Measurements from ENCODE around the gene ITGB7. TPM values are rescaled to one million over a fixed set of nuclear protein-coding genes. Genes with fewer than 3 reads are reported as not detected.

ITGB7 gene
- total RNA-seq, 2 donors from 2014 or later = 183 to 187 TPM

DNA sequence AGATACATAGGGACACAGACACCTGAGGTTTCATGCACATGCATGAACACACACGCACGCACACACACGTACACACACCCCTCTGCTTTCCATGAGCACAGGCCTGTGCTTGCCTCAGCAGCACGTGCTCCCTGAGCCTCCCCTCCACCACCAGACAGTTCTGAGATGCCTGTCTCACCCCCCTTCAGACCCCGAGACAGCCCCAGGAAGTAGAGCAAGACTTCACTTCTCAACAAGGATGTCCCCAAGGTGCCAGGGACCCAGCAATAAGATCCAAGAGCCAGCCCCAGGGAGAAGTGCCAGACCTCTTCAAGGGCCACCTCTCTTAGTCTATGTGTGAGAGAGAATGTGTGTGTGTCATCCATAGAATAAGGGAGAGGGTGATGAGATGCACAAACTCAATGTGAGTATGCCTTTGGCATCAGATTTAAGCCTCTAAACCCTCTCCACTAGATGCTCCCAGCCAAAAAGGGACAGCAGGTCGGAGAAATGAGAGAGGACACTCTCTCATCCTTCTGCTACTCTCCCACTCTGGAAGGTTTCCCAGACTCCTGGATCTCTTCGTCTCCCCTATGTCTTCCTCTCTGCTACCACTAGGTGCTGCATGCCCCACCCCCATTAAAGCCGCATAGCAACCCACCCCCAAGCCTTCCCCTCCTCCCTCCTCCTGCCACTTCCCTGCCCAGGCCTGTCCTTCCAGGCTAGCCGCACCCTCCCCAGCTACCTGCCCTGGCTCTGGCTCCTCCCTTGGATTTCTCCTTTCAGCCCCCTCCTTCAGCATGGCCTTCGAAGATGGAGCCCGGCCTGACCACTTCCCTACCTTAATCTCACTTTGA is 17.2 kb upstream of the ITGB7 start:
- H3K27me3 Mint-ChIP-seq = no peaks in the 10 kb centered on the region
- ATAC-seq (replicated peaks) = no peak
- peak overlapping the region; percentile 98 for H3K4me3 Mint-ChIP-seq
- H3K36me3 Mint-ChIP-seq (ENCODE audit: low read depth) = peaks cover 25% of the 10 kb centered on the region
- H3K27ac Mint-ChIP-seq = peak overlapping the region; percentile 56
- H3K9me3 Mint-ChIP-seq = no peaks in the 10 kb centered on the region
- peaks cover 51% of the 10 kb centered on the region for H3K4me1 Mint-ChIP-seq

GRCh38 chr12:53223389-53224060 is 16.5 kb upstream of the ITGB7 start:
- H3K27ac Mint-ChIP-seq = peak overlapping the region; percentile 56
- no peaks in the 10 kb centered on the region for H3K9me3 Mint-ChIP-seq
- peak overlapping the region; percentile 98 for H3K4me3 Mint-ChIP-seq
- no peak for ATAC-seq (replicated peaks)
- H3K27me3 Mint-ChIP-seq = no peaks in the 10 kb centered on the region
- peaks cover 27% of the 10 kb centered on the region for H3K36me3 Mint-ChIP-seq (ENCODE audit: low read depth)
- H3K4me1 Mint-ChIP-seq = peaks cover 50% of the 10 kb centered on the region

- Mint-ChIP-seq H3K27ac (no peak overlapping the region), H3K36me3 (ENCODE audit: low read depth) (peaks cover 26% of the 10 kb centered on the region), H3K4me1 (peaks cover 51% of the 10 kb centered on the region), H3K27me3 (no peaks in the 10 kb centered on the region), H3K4me3 (peak overlapping the region; percentile 98), H3K9me3 (no peaks in the 10 kb centered on the region)
- ATAC-seq (replicated peaks) = no peak
Measured at GRCh38 chr12:53222806-53223261, 15.8 kb upstream of the ITGB7 start.

- ATAC-seq (replicated peaks) = no peak
- no peaks in the 10 kb centered on the region for H3K27me3 Mint-ChIP-seq
- H3K4me1 Mint-ChIP-seq = peaks cover 50% of the 10 kb centered on the region
- H3K9me3 Mint-ChIP-seq = no peaks in the 10 kb centered on the region
- peak overlapping the region; percentile 61 for H3K27ac Mint-ChIP-seq
- H3K36me3 Mint-ChIP-seq (ENCODE audit: low read depth) = peaks cover 25% of the 10 kb centered on the region
- peak overlapping the region; percentile 98 for H3K4me3 Mint-ChIP-seq
Measured at GRCh38 chr12:53222170-53222721, 15.2 kb upstream of the ITGB7 start.

GRCh38 chr12:53221203-53222080 is 14.4 kb upstream of the ITGB7 start:
- no peaks in the 10 kb centered on the region for H3K27me3 Mint-ChIP-seq
- H3K27ac Mint-ChIP-seq = peak overlapping the region; percentile 87
- peak; percentile 13 for ATAC-seq (replicated peaks)
- H3K4me1 Mint-ChIP-seq = peaks cover 53% of the 10 kb centered on the region
- peak overlapping the region; percentile 98 for H3K4me3 Mint-ChIP-seq
- peaks cover 23% of the 10 kb centered on the region for H3K36me3 Mint-ChIP-seq (ENCODE audit: low read depth)
- no peaks in the 10 kb centered on the region for H3K9me3 Mint-ChIP-seq

DNA sequence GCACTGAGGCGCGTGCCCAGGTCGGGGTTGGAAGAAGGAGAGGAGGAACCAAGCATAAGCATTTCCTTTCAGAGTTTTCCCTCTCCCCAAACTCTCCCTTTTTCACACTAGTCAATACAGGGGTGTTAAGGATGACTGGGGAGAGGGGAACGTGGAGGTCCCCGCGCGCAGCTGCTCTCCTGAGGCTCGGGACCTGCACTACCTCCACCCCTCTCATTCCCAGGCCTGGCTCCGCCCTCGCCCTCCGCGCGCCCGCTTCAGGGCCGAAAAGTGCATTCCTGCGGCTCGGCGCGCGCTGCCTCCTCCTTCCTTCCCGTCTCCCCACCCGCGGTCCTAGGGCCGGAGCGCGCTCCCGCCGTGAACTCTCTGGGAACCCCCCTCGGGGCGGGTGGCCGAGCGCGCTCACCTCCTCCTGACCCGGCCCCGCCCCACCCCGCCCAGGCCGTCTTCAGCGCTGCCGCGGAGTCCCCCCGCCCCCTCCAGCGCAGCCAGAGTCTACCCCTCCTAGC is 13.7 kb upstream of the ITGB7 start:
- peak overlapping the region; percentile 98 for H3K4me3 Mint-ChIP-seq
- peaks cover 56% of the 10 kb centered on the region for H3K4me1 Mint-ChIP-seq
- peak overlapping the region; percentile 87 for H3K27ac Mint-ChIP-seq
- ATAC-seq (replicated peaks) = peak; percentile 65
- H3K36me3 Mint-ChIP-seq (ENCODE audit: low read depth) = peaks cover 30% of the 10 kb centered on the region
- H3K9me3 Mint-ChIP-seq = no peaks in the 10 kb centered on the region
- H3K27me3 Mint-ChIP-seq = no peaks in the 10 kb centered on the region

GRCh38 chr12:53219956-53220693 is 13.1 kb upstream of the ITGB7 start:
- H3K4me3 Mint-ChIP-seq = peak overlapping the region; percentile 98
- peaks cover 37% of the 10 kb centered on the region for H3K36me3 Mint-ChIP-seq (ENCODE audit: low read depth)
- H3K4me1 Mint-ChIP-seq = peaks cover 55% of the 10 kb centered on the region
- no peaks in the 10 kb centered on the region for H3K27me3 Mint-ChIP-seq
- ATAC-seq (replicated peaks) = peak; percentile 44
- H3K9me3 Mint-ChIP-seq = no peaks in the 10 kb centered on the region
- peak overlapping the region; percentile 91 for H3K27ac Mint-ChIP-seq

- peak; percentile 30 for ATAC-seq (replicated peaks)
- H3K4me1 Mint-ChIP-seq = peaks cover 48% of the 10 kb centered on the region
- H3K36me3 Mint-ChIP-seq (ENCODE audit: low read depth) = peaks cover 44% of the 10 kb centered on the region
- no peaks in the 10 kb centered on the region for H3K27me3 Mint-ChIP-seq
- H3K4me3 Mint-ChIP-seq = peak overlapping the region; percentile 98
- peak overlapping the region; percentile 91 for H3K27ac Mint-ChIP-seq
- H3K9me3 Mint-ChIP-seq = no peaks in the 10 kb centered on the region
Measured at GRCh38 chr12:53219292-53219955, 12.4 kb upstream of the ITGB7 start.

GRCh38 chr12:53218551-53219291 is 11.7 kb upstream of the ITGB7 start:
- Mint-ChIP-seq H3K27ac (peak overlapping the region; percentile 91), H3K27me3 (no peaks in the 10 kb centered on the region), H3K36me3 (ENCODE audit: low read depth) (peaks cover 51% of the 10 kb centered on the region)

GRCh38 chr12:53217931-53218307 is 10.9 kb upstream of the ITGB7 start:
- H3K27ac Mint-ChIP-seq = peak overlapping the region; percentile 91
- peaks cover 59% of the 10 kb centered on the region for H3K36me3 Mint-ChIP-seq (ENCODE audit: low read depth)
- no peaks in the 10 kb centered on the region for H3K27me3 Mint-ChIP-seq

More at GRCh38 chr12:53218551-53219291, 11.7 kb upstream of the ITGB7 start:
- no peak for ATAC-seq (replicated peaks)
- Mint-ChIP-seq H3K4me3 (peak overlapping the region; percentile 98), H3K4me1 (peaks cover 45% of the 10 kb centered on the region), H3K9me3 (no peaks in the 10 kb centered on the region)

GRCh38 chr12:53217051-53217930 is 10.2 kb upstream of the ITGB7 start:
- peak overlapping the region; percentile 91 for H3K27ac Mint-ChIP-seq
- peak; percentile 14 for ATAC-seq (replicated peaks)

More at GRCh38 chr12:53217931-53218307, 10.9 kb upstream of the ITGB7 start:
- peak overlapping the region; percentile 98 for H3K4me3 Mint-ChIP-seq
- no peaks in the 10 kb centered on the region for H3K9me3 Mint-ChIP-seq
- peaks cover 49% of the 10 kb centered on the region for H3K4me1 Mint-ChIP-seq
- no peak for ATAC-seq (replicated peaks)

More at GRCh38 chr12:53217051-53217930, 10.2 kb upstream of the ITGB7 start:
- Mint-ChIP-seq H3K36me3 (ENCODE audit: low read depth) (peaks cover 65% of the 10 kb centered on the region), H3K9me3 (no peaks in the 10 kb centered on the region), H3K27me3 (no peaks in the 10 kb centered on the region), H3K4me3 (peak overlapping the region; percentile 98), H3K4me1 (peaks cover 49% of the 10 kb centered on the region)
